PC-9 (cell line): ENCODE data around the gene CRISPLD2.

Experiments used
- CTCF ChIP-seq: fragments of 200-600 bp; sonication (generic); conservative IDR thresholded peaks from 2 replicates; pipeline ENCODE4 v1.6.1; 2017; ENCODE audit warnings: mixed run types, antibody characterized with exemption, mild to moderate bottlenecking, moderate library complexity
- EZH2 ChIP-seq: fragments of 200-600 bp; sonication (generic); IDR thresholded peaks from 2 replicates; pipeline ENCODE4 v1.8.0; 2017; ENCODE audit warnings: antibody characterized with exemption, low read depth

DNA sequence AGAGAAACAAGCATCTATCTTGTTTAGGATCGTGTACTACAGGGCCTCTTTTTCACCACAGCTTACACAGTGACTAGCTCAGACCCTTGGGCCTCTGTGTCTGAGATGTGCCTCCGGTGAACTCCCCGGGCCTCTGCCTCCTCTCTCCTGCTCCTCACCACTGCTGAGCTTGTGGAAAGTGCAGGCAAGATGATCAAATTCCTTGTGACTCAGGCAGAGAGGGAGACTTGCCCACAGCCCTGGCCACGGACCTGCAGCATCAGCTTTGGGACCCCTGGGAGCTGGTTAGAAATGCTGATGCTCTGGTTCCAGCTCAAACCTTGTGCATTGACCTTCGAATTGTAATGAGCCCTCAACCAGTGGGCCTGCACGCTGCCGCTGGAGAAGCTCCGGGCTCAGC, 111.7 kb downstream of the CRISPLD2 start:
- TF ChIP-seq CTCF (no peak), EZH2 (no peak)
